Fibroblast of skin of left quadriceps (primary cell): ENCODE results near the gene PPP4R3A.
"Not testable (repeated sequence)": the region's sequence is repeated elsewhere in the genome, so short reads cannot be mapped to it uniquely, and the experiment has no call there.

Experiments
- DNase-seq, 2 experiments: peaks; one replicate each; pipeline ENCODE4 v3.0.0-alpha.2; 2013; ENCODE audit warnings: low read depth in 2 of 2

The PPP4R3A gene

GRCh38 chr14:91438845-91439244 is 71.3 kb downstream of the PPP4R3A start:
- no peak for DNase-seq

DNA sequence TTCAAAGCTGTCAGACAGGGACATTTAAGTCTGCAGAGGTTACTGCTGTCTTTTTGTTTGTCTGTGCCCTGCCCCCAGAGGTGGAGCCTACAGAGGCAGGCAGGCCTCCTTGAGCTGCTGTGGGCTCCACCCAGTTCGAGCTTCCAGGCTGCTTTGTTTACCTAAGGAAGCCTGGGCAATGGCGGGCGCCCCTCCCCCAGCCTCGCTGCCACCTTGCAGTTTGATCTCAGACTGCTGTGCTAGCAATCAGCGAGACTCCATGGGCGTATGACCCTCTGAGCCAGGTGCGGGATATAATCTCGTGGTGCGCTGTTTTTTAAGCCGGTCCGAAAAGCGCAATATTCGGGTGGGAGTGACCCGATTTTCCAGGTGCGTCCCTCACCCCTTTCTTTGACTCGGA is 73.8 kb downstream of the PPP4R3A start:
- DNase-seq, result not testable (repeated sequence)

DNA sequence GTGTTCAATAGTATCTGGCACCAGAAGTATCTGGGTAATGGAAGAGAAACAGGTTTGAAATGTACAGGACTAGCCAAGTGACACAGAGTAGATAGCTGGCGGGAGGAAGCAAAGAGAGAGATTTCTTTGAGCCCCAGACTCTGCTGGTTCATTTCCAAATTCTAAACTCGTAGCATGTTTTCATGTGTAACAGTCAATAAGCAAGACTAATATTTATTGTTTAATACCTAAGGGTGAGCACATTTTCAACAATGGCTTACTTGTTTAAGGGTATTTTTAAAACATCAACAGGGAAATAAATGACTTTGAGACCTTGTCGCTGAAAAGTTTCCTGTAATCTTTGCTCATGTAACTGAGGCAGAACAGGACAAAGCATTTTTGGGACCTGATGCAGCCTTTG is 80.7 kb downstream of the PPP4R3A start:
- no peak for DNase-seq

DNA sequence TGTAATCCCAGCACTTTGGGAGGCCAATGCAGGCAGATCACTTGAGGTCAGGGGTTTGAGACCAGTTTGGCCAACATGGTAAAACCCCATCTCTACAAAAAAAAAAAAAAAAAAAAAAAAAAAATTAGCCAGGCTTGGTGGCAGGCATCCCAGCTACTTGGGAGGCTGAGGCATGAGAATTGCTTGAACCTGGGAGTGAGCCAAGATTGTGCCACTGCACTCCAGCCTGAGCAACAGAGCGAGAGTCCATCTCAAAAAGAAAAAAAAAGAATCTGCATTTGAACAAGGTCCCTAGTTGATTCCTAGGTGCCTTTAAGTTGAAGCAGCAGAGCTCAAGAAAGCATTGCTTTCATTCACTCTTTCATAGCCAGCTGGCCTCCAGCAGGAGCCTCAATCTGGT is 81.2 kb downstream of the PPP4R3A start:
- not testable (repeated sequence) for DNase-seq

DNA sequence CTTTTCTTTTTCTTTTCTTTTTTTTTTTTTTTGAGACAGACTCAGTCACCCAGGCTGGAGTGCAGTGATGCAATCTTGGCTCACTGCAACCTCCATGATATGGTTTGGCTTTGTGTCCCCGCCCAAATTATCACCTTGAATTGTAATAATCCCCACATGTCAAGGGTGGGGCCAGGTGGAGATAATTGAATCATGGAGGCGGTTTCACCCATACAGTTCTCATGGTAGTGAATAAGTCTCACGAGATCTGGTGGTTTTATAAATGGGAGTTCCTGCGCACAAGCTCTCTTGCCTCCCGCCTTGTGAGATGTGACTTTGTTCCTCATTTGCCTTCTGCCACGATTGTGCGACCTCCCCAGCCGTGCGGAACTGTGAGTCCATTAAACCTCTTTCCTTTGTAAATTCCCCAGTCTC is 84.6 kb downstream of the PPP4R3A start:
- DNase-seq, result not testable (repeated sequence)

DNA sequence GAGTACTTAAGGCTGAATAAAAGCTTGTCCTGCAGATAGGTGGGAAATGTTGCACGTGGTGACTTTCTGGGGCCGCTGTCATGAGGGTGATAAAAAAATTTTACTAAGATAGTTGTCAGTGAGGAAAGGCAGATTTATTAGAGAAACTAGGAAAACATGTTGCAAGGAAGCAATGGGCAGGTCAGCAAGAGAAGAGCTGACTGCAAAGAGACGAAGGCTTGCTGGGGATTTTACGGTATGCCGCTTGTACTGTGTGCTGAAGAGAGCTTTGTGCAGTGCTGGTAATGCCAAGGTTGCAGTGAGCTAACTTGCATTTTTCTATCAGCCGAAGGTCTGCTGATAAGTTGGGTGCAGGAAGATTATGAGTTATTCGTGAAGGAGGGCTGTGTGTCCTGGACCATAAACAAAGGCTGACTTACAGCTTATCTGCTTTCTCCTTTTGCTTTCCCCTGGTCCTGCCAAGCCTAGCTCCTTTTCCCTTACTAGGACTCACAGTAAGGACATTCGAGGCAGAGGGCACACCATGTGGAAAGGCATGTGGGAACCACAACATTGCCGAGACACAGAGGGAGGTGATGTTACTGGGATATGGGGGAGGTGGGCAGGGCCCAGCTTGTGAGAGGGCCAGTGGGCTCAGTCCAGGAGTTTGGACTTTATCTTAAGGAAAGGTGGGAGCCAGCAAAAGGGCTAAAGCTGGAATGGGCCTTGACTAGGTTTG is 85.1 kb downstream of the PPP4R3A start:
- no peak for DNase-seq

- no peak for DNase-seq
Observed at GRCh38 chr14:91420686-91421085, 89.4 kb downstream of the PPP4R3A start.

- no peak for DNase-seq
Observed at GRCh38 chr14:91419451-91419850, 90.7 kb downstream of the PPP4R3A start.

DNA sequence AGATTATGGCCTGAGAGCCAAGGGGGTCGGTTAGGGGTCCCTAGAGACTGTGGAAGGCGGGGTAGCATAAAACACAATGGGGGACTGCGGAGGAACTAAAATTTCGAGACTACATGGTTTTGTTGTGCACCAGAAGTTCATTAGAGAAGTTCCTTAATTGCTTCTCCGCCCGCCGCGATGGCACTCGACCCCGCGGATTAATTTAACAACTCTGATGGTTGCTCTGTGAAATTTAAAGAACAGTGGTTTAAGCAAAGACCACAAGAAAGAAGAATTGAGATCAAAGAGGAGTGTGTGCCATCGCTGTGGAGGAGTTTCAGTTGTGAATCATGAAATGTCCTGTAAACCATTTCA is 91.1 kb downstream of the PPP4R3A start:
- DNase-seq, result no peak

GRCh38 chr14:91418387-91419043 is 91.6 kb downstream of the PPP4R3A start:
- peak; percentile 4 to 15 for DNase-seq

DNA sequence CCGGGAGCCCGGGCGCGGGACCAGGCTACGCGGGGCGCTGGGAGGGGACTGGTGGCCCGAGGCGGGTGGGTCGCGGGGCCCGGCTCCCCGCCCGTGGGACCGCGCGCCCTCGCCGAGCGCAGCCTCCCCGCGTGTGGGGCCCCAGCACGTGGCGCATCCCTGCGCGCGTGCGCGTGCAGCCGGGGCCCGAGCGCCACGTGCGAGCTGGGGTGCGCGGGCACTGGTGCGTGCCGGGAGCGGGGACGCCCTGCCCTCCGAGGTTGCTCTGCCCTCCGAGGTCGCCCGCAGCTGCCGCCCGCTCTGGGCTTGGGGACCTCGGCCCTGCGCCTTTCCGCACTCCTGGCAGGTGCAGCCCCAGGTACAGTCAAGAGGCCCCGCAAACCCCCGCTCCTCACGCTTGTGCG is 92.1 kb downstream of the PPP4R3A start:
- no peak for DNase-seq

DNA sequence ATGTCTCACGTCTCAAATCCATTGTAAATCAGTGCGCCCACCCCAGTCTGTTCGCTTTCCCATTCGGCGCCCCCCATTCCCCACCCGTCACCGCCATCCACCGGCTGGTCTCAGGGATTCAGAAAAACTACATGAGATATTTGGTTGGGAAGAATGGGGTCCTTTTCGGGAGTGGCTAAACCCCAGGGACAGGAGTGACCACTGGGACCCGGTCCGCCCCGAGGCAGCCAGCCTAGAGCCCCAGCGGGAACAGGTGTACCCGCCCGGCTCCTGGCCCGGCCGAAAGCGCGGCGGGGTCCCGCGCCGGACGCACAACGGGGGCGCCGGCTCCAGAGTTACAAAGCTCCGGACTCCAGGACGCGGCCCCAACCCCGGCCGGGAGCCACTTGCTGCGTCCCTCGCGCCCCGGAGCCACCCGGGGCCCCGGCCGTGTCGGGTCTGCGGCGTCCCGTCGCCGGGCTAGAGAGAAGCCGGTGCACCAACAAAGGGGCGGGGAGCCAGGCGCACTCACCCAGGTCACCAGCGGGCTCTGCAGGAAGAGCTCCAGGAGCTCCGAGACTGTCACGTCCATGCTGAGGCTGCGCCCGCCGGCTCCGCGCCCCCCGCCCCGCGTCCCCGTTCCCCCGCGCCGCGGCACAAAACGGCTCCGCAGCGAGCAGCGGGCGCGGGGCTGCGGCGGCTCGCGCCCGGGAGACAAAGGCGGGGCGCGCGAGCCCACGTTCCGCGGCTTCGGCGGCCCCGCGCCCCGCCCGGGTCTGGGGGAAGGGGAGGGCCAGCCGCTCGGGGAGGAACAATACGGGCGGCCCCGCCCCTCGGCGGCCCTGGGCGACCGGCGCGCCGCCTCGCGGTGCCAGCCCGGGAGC is 92.8 kb downstream of the PPP4R3A start, which contains the start of gene CCDC88C:
CCDC88C (minus strand) TSS at position 701 of the 863 bp plus-strand sequence; CDS start at position 571, 130 bp downstream.
- DNase-seq, result no peak

DNA sequence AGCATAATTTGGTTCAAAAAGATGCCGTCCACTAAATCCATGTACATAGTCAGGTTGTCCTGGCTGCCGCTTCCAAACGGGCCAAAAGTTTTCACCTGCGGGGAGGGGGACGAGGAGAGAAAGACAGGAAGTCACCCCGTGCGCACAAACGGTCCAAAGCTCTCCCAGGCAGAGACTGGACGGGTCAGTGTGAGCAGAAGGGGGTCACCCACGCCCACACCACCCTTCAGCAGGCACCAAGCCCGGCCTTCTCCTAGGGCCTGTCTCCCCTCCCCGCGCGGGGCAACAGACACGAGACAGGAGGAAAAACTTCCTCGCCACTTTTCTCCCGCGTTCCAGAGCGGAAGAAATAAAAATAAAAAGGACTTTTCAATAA is 93.4 kb downstream of the PPP4R3A start:
- no peak for DNase-seq

DNA sequence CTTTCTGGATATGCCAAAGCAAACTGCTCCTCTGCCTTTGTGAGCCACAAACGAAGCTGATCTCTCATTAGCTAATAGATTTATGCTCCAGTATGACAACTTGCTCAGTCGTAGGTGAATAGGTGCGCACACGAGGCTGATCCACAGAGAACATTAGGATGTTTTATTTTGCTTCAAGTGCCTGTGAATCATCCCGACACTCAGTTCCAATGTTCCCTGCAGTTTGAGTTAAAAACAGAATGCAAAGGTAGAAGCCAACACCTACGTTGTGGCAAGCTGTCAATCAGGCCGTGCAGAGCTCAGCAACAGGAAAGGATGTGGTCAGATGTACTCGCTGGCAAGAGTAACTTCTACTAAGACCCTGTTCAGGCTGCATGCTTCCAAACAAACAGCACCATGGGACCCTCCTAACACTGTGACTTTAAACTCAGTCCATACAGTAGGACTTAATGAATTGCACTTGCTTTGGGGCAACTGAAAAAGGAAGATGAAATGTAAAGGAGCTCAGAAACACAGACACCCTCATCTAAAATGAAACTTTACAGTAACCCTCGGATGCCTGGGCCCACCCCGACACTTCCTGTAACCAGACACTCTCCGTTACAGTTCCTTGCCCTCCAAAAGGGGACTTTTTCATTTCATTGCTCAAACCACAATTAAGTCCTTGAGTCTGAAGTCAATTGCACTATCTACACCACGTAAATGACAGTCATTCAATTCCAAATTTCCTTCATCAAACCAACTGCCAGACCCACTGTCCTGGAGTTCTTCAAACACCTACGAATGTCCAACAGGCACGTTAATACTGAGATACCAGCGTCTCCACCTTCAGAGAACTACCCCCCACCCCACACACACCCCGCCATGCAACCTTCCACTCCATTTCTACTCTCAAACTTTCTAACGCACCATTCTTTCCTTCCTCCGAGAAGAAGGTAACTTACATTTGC is 94.0 kb downstream of the PPP4R3A start:
- DNase-seq, result no peak

GRCh38 chr14:91414475-91414833 is 95.7 kb downstream of the PPP4R3A start:
- no peak for DNase-seq

GRCh38 chr14:91413547-91414474 is 96.3 kb downstream of the PPP4R3A start:
- no peak for DNase-seq

GRCh38 chr14:91412939-91413338 is 97.2 kb downstream of the PPP4R3A start:
- DNase-seq, result no peak

GRCh38 chr14:91410771-91411536 is 99.2 kb downstream of the PPP4R3A start:
- DNase-seq, result no peak

DNA sequence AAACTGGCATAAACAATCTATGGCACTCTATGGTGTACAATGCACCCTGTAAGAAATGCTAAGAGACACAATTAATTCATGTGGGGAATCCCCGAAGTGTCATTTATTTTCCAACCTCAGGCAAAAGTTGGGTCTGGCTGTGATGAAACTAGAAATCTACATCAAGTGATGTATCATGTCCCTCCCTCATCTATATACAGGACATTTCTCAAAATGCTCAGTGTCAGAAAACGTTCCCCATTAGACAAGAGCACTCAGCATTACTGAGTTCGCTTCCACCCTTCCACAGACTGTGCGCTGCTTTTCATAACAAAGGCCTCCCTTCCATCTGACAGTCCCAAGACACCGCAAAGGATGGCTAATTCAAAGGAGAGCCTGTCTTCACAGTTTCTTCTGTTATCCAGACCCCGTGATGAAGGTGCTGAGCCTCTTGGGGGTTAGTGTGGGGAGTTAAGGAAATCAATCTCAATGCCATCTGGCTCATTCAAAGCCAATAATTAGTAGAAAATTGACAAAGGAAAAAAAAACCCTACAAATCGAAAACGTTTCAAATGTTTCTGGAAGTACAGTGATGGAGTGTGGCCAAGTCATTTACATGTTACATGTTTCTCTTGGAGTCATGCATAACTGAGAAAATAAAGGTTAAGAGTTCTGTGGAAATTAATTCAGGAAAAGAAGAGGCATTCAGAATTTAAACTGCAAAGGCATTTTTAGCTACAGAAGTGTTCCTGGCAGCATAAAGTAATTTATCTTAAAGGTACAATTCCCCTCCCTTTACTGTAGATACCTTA is 100.0 kb downstream of the PPP4R3A start:
- no peak for DNase-seq
